B cell (primary cell): Measurements from ENCODE around the gene ARHGAP27.

Source experiments
- EZH2 ChIP-seq: IDR thresholded peaks from 2 replicates; pipeline ENCODE4 v1.6.1; 2012; ENCODE audit warnings: borderline replicate concordance, low read depth, mild to moderate bottlenecking, moderate library complexity, low read length; ENCODE audit not compliant: insufficient read depth, poor library complexity, severe bottlenecking
- TF ChIP-seq, protein P1 (sequence below): fragments of 200-600 bp; IDR thresholded peaks from one replicate; pipeline ENCODE4 v1.8.0; 2022; ENCODE audit warnings: antibody characterized with exemption, mild to moderate bottlenecking

DNA sequence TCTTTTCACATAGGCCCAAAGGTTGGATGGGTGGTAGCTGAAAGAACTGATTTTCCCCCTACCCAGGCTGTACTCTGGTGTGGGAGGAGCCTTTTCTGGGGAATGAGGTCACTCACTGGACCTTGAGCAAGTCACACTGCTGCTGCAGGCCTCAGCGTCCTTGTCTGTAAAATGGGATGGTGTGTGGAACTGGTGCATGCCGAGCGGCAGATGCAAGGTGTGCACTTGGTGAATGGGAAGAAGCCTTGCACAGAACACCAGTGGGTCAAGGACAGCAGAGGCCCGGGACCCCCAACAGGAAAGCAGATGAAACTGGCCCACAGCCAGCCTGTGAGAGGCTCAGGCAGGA, 38.1 kb downstream of the ARHGAP27 start:
- TF ChIP-seq, protein P1, sequence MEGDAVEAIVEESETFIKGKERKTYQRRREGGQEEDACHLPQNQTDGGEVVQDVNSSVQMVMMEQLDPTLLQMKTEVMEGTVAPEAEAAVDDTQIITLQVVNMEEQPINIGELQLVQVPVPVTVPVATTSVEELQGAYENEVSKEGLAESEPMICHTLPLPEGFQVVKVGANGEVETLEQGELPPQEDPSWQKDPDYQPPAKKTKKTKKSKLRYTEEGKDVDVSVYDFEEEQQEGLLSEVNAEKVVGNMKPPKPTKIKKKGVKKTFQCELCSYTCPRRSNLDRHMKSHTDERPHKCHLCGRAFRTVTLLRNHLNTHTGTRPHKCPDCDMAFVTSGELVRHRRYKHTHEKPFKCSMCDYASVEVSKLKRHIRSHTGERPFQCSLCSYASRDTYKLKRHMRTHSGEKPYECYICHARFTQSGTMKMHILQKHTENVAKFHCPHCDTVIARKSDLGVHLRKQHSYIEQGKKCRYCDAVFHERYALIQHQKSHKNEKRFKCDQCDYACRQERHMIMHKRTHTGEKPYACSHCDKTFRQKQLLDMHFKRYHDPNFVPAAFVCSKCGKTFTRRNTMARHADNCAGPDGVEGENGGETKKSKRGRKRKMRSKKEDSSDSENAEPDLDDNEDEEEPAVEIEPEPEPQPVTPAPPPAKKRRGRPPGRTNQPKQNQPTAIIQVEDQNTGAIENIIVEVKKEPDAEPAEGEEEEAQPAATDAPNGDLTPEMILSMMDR, result no peak
- TF ChIP-seq EZH2, result no peak
